Right ventricle myocardium superior (tissue), 1 donor: ENCODE results near the gene ATP11C. TPM values are rescaled to one million over a fixed set of nuclear protein-coding genes. Genes with fewer than 3 reads are reported as not detected.
"Not testable (repeated sequence)": the region's sequence is repeated elsewhere in the genome, so short reads cannot be mapped to it uniquely, and the experiment has no call there.

Experiments
- ATAC-seq: fragments of 200-7000 bp; cut with Tn5 transposase; one replicate; pipeline ENCODE4 v1.9.1; 2020; ENCODE audit warnings: mild to moderate bottlenecking; ENCODE audit not compliant: poor library complexity
- DNase-seq: peaks from one replicate; pipeline ENCODE4 v3.0.0-alpha.2; 2020
- intact Hi-C: fragments of 100-400 bp; cut with DNase I; formaldehyde crosslinking; loops from one replicate; pipeline ENCODE4 v1.11.2; 2022
- total RNA-seq: library from RNA; stranded (reverse); fragmentation: NEBNext Ultra II Directional; extraction: Animal tissue kit (Norgen Biotek cat#: 25700); gene quantifications from one replicate; pipeline ENCODE4 v1.2.1, GENCODE V29; 2021
- donor health status: DM: no; HTN: yes; CAD: no; lungs with severe emphysema.

Gene ATP11C
- total RNA-seq, 1 donor from 2014 or later, result 3.1 TPM

- intact Hi-C loops, result no loop called here
- ATAC-seq, result no peak
Observed at GRCh38 chrX:139930401-139930800, 2.5 kb downstream of the ATP11C start.

GRCh38 chrX:139929876-139930275, 3.0 kb downstream of the ATP11C start:
- ATAC-seq, result no peak
- DNase-seq, result no peak
- intact Hi-C loops, result no loop called here

More at GRCh38 chrX:139930401-139930800, 2.5 kb downstream of the ATP11C start:
- no peak for DNase-seq

DNA sequence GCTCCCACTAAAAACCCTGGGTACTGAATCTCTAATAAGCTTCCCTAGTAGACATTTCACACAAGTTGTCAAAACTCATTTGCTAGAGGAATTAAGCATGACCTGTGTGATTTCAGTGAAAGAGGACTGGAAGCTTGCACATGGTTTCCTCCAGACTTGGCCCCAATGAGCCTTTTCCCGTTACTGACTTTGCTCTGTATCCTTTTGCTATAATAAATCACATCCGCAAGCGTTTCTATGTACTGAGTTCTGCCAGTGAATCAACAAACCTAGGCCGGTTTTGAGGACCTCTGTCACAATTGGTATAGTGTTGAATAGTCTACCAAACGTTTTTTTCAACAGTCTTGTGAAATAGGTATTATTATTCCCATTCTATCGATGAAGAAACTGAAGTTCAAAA, 8.2 kb downstream of the ATP11C start:
- ATAC-seq, result no peak
- DNase-seq, result no peak
- intact Hi-C loops, result no loop called here

DNA sequence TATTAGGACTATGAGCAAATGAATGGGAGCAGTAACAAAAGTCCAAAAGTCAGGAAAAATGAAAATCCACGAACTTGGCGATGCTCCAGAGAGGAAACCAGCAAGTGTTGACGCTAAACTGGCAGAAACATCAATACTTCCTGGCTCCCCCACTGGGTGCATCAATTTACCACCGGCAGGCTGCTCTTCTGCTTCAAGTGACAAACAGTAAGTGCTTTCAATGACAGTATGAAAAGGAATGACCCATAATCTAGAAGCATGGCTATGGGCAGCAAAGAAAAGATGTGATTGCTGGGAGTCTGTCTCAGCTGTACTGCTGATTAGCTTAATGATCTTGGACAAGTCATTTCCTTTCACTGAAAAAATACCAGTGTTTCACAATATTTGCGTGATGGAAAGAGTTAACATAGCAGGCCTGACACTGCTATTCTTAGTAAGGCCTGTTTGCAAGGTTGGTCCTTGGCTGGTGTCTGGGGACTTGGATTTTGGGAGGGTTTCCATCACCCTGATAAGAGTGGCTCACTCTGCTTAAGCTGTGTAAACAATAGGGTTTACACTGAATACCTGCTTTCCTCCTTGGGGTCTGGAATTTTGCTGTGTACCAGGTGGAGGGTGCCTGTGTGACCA, 8.7 kb downstream of the ATP11C start:
- DNase-seq (no peak), ATAC-seq (no peak)

DNA sequence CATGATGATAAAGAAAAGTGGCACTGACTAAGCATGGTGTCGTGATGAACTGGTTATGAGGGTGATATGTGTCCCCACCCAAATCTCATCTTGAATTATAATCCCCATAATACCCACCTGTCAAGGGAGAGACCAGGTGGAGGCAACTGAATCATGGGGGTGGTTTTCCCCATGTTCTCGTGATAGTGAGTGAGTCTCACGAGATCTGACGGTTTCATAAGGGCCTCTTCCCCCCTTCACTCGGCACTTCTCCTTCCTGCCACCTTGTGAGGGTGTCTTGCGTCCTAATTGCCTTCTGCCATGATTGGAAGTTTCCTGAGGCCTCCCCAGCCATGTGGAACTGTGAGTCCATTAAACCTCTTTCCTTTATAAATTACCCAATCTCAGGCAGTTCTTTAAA, 11.7 kb downstream of the ATP11C start:
- DNase-seq, intact Hi-C loops, ATAC-seq: not testable (repeated sequence)

More for the DNA sequence above, 8.7 kb downstream of the ATP11C start:
- intact Hi-C loops, result no loop called here

- intact Hi-C loops, result no loop called here
- ATAC-seq (no peak), DNase-seq (no peak)
Observed at GRCh38 chrX:139920316-139920715, 12.5 kb downstream of the ATP11C start.

- no peak for ATAC-seq
- DNase-seq, result no peak
- intact Hi-C loops, result no loop called here
Observed at GRCh38 chrX:139914421-139914820, 18.4 kb downstream of the ATP11C start.

- intact Hi-C loops, result no loop called here
- no peak for ATAC-seq
- no peak for DNase-seq
Observed at GRCh38 chrX:139909712-139910111, 23.1 kb downstream of the ATP11C start.

DNA sequence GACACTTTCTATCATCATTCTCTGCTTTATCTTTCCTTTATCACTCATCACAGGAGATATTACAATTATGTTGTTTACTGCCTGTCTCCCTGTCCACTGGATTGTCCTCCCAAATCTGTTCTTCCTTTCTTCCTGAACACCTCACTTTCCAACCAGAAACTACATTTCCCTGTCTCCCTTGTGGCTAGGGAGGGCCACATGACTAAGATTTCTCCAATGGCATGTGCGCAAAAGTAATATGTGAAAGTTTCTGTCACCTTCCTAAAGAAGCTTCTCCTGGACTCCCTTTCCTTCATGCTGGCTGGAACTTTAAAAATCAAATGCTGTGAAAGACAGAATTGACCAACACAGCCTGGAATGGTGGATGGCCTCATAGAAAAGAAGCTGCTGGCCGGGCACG, 25.8 kb downstream of the ATP11C start:
- intact Hi-C loops, result no loop called here
- no peak for ATAC-seq

GRCh38 chrX:139905743-139906142, 27.1 kb downstream of the ATP11C start:
- ATAC-seq (no peak), DNase-seq (no peak)
- intact Hi-C loops, result no loop called here

More for the DNA sequence above, 25.8 kb downstream of the ATP11C start:
- no peak for DNase-seq

- ATAC-seq, result no peak
- intact Hi-C loops, result no loop called here
- no peak for DNase-seq
Observed at GRCh38 chrX:139905051-139905450, 27.8 kb downstream of the ATP11C start.

DNA sequence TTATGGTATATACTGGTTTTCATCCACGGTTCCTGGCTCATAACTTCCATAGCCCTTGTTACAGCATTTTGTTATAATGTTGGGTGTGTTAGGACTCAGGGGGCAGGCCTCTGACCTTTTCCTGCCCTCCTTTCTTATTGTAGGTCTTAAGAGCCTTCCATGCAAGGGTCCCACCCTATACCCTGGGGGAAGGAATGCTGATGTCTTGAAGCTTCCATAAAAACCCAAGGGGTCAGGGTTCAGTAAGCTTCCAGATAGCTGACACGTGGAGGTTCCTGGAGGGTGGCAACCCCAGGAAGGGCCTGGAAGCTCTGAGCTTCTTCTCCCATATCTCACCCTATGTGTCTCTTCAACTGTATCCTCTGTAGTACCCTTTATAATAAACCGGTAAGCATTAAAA, 29.6 kb downstream of the ATP11C start:
- DNase-seq (no peak), ATAC-seq (no peak)
- intact Hi-C loops, result no loop called here

- intact Hi-C loops, result no loop called here
- ATAC-seq (no peak), DNase-seq (no peak)
Observed at GRCh38 chrX:139902559-139902958, 30.3 kb downstream of the ATP11C start.

GRCh38 chrX:139898334-139898733, 34.5 kb downstream of the ATP11C start:
- ATAC-seq, result no peak
- intact Hi-C loops, result no loop called here
- no peak for DNase-seq

DNA sequence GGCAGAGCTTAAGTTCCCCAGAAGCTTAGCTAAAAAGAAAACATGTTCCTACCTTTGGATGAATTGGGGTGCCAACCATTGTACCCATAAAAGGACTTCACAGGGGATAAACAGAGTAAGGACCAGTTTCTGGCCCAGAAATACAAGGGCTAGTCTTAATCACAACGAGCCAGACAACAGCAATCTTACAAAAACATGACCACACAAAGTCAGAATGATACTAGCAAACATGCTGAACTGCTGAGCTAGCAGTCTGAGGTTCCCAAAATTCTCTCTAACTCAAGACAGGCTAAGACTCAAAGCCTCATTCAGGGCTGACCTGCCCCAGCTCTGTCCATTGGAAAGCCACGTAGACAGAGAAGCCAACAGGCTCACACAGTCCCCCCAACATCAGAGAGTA, 40.3 kb downstream of the ATP11C start:
- DNase-seq (no peak), ATAC-seq (no peak)
- intact Hi-C loops, result no loop called here

DNA sequence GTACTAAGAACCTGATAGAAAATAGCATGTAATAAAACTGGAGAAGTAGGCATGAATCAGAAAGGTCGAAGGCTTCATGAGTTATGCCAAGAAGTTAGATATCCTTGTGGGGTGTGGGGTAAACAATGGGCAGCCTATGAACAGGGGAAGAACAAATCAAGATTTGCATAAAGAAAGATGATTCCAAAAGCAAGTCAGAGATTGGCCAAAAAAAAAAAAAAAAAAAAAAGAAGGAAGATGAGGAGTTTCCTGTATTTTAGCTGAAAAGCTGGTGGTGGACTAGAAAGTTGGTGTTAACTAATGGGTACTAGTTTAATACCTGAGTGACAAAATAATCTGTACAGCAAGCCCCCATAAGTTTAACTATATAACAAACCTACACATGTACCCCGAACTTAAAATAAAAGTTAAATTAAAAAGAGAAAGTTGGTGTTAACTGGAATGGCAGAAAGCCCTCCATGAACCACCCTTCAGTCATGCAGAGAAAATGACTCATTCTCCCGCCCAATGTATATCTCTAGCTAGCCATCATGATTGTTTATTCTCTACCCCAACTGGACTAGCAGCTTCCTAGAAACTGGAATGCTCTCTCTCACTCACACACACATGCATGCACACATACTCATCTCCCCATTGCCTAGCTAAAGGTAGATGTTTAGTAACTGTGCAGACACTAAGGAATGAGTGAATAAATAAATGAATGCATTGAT, 41.7 kb downstream of the ATP11C start:
- ATAC-seq, result no peak
- intact Hi-C loops, result no loop called here
- no peak for DNase-seq

- intact Hi-C loops, result no loop called here
- no peak for ATAC-seq
- no peak for DNase-seq
Observed at GRCh38 chrX:139889760-139890159, 43.1 kb downstream of the ATP11C start.

- intact Hi-C loops, result no loop called here
- no peak for ATAC-seq
- DNase-seq, result no peak
Observed at GRCh38 chrX:139883984-139884383, 48.9 kb downstream of the ATP11C start.

DNA sequence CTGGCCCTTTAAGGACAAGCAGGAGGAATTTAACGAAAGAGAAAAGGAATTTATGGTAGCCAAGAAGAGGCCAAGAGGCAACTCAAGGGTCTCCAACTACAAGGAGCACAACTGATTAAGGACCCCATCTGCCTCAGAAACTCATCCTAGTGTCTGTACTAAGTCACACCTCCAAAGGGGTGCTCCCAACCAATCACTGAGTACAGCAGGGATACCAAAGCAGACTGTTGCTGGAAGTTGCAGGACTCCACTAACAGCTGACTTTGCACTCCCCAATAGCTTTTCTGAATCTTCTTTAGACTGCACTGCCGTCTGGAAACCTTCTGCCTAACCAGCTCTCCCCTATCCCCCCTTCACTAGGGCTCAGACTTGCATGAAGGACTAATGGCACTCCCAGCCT, 50.6 kb downstream of the ATP11C start:
- intact Hi-C loops, result no loop called here
- DNase-seq (no peak), ATAC-seq (no peak)

GRCh38 chrX:139881572-139881971, 51.3 kb downstream of the ATP11C start:
- intact Hi-C loops, result no loop called here
- DNase-seq (no peak), ATAC-seq (peak; percentile 31)

DNA sequence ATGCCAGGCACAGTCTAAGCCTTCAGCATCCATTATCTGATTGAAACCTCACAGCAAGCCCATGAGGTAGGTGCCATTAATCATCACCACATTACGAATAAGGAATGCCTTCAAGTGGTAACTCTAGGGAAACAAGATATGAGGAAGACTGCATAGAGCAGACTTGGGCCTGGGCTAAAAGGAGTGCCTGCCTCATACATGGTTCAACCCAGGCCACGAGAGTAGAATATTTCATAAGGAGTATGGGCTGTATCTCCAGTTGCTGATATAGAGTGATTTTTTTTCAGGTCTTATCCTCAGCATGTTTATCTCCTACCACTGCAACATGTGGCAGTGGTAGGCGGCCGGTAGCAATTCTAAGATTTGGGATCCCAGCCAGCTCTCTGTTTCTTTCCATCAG, 51.7 kb downstream of the ATP11C start:
- ATAC-seq, result no peak
- no peak for DNase-seq
- intact Hi-C loops, result no loop called here
